Ishikawa (cell line): ENCODE results near the gene FOXJ2.

ENCODE experiments used
- CEBPB ChIP-seq: IDR thresholded peaks from 2 replicates; pipeline ENCODE4 v1.6.1; 2012
- EGR1 ChIP-seq: IDR thresholded peaks from 2 replicates; pipeline ENCODE4 v1.6.1; 2012
- FOXM1 ChIP-seq: IDR thresholded peaks from 2 replicates; pipeline ENCODE4 v1.6.1; 2012; ENCODE audit warnings: low read depth, borderline replicate concordance
- MAX ChIP-seq: IDR thresholded peaks from 2 replicates; pipeline ENCODE4 v1.6.1; 2012
- NFIC ChIP-seq: IDR thresholded peaks from 2 replicates; pipeline ENCODE4 v1.6.1; 2012
- RAD21 ChIP-seq: IDR thresholded peaks from 2 replicates; pipeline ENCODE4 v1.6.1; 2012; ENCODE audit warnings: low read depth
- REST ChIP-seq: IDR thresholded peaks from 2 replicates; pipeline ENCODE4 v1.6.1; 2012; ENCODE audit warnings: low read depth, mild to moderate bottlenecking
- TAF1 ChIP-seq: IDR thresholded peaks from 2 replicates; pipeline ENCODE4 v1.6.1; 2012; ENCODE audit warnings: low read depth, mild to moderate bottlenecking
- TEAD4 ChIP-seq: IDR thresholded peaks from 2 replicates; pipeline ENCODE4 v1.6.1; 2012
- USF1 ChIP-seq: IDR thresholded peaks from 2 replicates; pipeline ENCODE4 v1.6.1; 2012
- YY1 ChIP-seq: IDR thresholded peaks from 2 replicates; pipeline ENCODE4 v1.6.1; 2012; ENCODE audit warnings: low read depth

GRCh38 chr12:8099235-8099634 lies 66.7 kb downstream of the FOXJ2 start:
- TF ChIP-seq EGR1 (no peak), FOXM1 (no peak), NFIC (no peak), TAF1 (no peak), YY1 (no peak), CEBPB (no peak), REST (no peak), MAX (no peak), TEAD4 (no peak), RAD21 (no peak), USF1 (no peak)
